HG02678 (cell line): ENCODE measurements around the gene KMT2C.

ENCODE experiments used
- ATAC-seq: cut with Tn5 transposase; IDR thresholded peaks from one replicate; pipeline ENCODE4 v1.9.1; 2021; ENCODE audit warnings: mild to moderate bottlenecking, moderate library complexity; ENCODE audit not compliant: unreplicated experiment

Gene KMT2C

DNA sequence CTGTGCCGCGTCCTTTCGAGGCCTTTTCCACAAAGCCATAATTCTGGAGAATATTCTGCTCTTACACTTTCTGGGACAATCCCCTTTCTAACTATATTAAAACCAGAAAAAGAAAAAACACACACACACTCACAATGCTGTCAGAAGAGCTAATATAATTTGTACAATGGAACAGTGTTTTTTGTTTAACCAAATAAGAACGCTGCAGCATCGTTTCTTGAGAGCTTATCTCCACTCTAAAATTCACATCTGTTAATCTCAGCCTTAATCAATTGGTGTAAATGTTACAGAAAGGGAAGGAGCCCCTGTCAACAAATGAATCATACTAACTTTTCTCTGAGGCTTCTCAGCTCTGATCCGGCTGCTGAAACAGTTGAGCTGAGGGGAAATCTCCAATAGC, 286.4 kb downstream of the KMT2C start:
- ATAC-seq = no peak

DNA sequence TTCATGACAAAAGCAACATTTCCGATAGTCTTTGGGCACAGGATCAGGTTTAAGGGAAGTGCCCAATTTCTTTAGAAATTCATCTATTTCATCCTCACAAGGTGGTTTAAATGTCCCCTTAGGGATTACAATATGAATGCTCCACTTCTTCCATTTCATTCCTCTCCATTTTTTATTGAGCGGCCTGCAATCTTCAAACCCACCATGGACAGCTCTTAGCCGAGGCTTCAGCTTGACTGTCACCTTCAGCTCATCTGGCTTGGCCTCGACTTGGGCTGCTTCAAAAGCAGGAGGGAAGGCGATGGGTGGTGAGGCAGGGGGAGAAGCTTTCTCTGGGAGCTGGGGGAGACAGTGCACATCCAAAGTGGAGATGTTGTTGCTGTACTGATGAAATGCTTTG, 287.1 kb downstream of the KMT2C start:
- no peak for ATAC-seq

GRCh38 chr7:152145853-152146466, 289.8 kb downstream of the KMT2C start:
- no peak for ATAC-seq

DNA sequence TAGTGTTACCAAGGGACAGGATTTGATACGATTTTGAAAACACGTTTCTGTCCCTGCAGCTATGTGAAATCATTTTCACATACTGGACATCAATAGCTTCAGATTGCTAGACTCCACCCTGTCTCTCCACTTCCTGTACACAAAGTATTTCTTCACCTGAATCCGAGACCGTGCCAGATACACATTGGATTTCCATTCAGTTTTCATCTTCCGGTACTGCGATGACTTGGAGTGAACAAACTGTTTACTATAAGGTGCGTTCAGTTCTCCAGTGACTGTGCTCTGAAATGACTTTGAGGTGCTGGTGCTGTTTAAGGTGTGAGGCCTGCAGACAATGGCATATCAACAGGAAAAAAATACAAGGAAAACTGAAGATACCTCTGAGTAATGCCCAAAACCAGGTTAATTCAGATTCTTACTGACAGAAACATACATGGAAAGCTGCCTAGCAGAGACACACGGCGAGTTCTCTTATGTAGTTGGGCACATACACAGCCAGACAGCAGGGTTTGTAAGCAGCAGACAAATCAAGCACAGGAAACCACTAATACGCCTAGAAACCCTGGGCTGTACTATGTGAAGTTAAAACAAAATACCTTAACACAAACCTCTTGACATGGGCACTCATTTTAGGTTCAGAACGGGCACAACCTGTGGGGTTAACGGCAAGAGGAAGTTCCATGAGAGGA, 291.1 kb downstream of the KMT2C start:
- ATAC-seq = no peak

DNA sequence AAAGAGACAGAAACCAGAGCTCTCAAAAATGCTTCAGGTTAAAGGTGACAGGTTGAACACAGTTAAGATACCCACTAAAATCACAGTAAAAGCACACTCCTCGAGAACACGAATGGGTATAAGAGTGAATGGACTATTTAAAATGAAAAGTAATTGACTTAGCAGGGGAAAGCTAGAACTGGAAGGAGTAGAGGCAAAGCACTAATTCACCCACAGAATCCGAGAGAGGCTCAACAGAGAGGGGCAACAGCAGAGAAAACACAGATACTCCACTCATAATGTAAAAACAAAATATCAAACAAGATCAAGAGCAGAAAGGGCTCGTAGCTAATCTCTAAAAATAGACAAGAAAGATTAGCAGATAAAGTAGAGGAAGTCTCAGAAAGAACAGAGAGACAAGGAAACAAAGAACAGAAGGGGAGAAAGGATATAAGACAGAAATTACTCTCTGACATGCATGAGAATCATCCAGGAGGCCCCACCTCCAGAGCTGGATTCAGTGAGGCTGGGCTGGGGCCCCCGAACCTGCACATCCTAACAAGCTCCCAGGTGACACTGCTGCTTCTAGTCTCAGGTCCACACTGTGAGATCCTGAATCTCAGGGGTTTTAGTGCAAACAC, 292.7 kb downstream of the KMT2C start:
- ATAC-seq = no peak

- no peak for ATAC-seq
Observed at GRCh38 chr7:152140560-152140959, 295.2 kb downstream of the KMT2C start.

DNA sequence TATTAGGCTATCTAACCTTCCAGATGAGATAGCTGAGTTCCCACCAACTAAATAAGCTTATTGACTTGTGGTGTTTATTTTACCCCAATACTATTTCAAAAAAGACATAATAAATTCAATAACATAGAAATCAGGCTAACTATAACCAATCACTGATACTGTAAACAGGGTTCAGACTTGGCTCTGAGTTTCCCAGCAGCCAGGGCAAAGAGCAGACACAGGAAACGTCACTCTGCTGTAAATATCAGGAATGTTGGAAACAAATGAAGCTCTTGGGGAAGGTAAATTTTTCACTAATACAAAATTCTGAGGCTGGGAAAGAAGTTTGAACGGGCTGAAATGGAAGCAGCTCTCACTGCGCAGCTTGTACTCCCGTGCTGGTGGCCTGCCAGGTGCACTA, 295.7 kb downstream of the KMT2C start:
- ATAC-seq = no peak

DNA sequence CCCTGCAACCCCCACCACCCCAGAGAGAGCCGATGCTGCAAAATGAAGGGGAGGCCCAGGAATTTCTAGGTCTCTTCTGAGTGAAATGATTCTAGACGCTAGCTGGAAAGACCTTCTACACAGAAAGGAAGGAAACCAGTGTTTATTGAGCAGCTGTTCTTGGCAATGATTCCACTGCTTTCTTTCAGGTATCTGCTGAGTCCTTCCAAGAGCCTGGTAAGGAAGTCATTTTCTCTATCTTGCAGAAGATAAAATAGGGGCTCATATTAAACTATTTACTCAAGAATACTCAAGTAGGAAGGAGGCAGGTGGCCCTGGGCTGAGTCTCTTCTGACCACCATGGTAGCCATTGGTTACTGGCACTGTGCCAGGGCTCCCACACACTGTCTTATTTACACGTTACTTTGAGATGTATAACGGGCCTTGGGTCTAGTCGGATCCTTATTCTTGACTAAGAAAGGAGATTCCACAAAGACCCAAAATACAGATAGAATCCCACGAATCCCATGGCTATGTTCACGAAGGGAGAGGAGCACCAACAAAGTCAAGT, 298.3 kb downstream of the KMT2C start:
- no peak for ATAC-seq

DNA sequence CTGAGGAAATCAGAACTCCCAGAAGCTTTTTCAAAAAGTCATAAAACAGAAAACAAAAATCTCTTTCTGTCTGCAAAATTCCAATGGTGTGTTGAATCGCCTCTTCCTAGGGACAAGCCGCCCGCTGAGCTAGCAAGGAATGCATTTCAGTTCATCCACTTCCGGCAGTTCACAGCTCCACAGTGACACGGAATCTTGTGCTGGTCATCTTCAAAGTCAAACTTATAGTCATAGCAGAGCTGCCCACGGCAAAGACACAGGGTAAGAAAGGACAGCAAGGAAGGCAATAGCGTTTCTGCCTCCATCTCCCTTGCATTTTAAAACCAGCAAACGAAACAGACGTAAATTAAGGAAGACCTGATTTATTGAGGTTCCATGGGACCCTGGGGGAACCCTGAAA, 299.1 kb downstream of the KMT2C start:
- ATAC-seq = no peak

DNA sequence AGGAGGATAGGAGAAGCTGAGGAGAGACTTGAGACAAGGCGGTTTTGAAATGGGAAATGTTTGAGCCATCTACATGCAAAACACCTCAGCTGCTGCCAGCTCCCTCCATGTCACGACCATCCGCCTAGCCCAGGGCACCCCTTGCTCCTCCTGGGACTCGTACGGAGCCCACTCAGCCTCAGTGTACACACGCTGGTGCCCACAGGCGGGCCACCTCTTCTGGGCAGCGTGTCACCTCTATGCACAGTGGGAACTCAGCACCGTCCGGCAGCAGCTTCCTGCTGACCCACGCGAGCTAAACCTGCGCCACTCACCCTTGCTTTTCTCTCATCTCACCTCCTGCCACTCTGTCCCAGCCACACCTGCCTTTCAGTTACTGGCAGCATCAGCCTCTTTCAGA, 302.0 kb downstream of the KMT2C start:
- ATAC-seq = no peak

DNA sequence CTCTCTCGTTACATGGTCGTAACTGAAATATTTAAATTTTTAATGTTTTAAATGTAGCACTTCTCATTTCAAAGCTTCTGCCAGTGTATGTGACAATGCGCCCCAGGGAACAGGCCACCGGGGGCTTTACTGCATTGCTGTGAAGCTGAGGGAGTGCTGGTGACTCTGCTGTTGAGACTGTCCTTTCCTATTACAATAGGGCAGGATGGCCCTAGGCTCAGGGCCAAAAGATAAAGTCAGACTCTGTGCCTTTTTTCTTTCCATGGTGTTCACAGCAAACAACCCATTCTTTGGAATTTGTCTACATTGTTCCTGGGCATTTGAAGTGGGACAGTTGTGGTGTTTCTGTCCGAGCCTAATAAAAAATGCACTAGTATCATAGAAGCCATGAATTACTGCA, 303.0 kb downstream of the KMT2C start:
- ATAC-seq = no peak

DNA sequence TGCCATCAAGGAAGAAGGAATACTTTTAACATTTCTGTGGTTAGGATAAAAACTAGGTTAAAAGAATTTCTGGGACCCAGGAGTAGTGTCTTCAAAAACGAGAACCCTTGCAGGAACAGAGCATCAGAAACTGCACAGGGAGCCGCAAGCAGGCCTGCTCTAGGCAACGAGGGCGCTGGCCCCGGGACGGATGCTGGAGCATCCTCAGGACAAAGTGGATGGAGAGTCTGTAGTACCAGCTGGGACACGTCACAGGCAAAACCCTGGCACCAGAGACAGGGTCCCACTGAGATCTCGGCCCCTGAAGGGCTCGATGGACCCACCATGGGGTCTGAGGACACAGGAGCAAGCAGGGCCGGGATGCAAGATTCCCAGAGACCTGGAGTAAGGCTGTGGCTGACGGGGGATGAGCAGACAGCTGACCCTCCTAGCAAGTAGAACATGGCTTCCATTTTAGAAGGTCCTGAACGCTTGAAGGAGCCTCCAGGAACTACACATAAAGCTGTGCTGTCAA, 303.8 kb downstream of the KMT2C start:
- no peak for ATAC-seq

GRCh38 chr7:152130658-152131590, 304.9 kb downstream of the KMT2C start:
- ATAC-seq = no peak

DNA sequence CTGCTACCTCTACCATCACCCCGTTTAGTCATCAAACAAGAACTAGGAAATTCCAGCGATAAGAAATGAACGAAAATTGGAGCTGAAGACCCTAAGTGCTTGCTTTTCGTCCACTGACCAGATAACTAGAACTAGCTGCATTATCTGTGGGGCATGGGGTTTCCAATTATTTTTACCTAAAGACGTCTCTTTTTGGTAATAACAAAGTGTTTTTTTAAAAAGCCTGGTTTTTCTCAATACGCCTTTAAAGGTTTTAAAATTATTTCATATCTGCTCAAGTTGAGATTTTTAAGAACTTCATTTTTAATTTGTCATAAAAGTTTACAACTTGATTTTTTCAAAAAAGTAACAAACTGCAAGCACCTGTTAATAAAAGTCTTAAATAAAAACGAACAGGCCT, 306.1 kb downstream of the KMT2C start:
- no peak for ATAC-seq

DNA sequence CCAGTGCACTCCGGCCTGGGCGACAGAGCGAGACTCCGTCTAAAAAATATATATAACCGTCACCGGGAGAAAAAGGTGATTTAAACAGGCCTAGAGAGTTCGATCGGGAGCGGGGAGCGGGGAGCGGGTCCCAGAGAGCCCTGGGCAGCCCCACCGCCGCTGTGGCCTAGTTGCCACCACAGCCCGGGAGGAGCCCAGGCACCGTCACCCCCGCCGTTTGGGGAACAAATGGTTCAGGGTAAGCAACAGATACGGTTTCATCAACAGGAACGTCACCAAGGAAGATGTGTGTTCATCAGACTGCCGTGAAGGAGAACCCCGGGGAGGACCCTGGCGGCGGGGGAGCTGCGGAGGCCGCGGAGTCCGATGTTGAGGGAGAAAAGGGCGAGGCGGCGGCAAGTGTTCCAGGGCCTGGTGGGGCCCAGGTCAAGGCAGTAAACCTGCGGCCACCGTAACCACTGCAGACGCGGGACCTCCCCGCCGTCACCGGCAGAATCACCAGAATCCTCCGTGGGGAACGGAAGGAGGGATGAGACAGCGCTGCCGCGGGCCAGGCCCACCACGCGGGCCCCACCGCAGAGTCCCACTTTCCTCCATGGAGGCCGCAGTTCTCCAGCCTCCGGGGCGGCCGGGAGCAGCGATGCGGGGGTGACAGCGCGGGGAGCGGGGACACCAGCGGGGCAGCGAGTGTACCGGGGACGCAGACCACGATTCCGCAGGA, 306.9 kb downstream of the KMT2C start:
- no peak for ATAC-seq

GRCh38 chr7:152128252-152128651, 307.6 kb downstream of the KMT2C start:
- ATAC-seq = no peak

GRCh38 chr7:152127229-152127628, 308.6 kb downstream of the KMT2C start:
- ATAC-seq = no peak

GRCh38 chr7:152126741-152127140, 309.1 kb downstream of the KMT2C start:
- ATAC-seq = no peak

- no peak for ATAC-seq
Observed at GRCh38 chr7:152122540-152122939, 313.3 kb downstream of the KMT2C start.

DNA sequence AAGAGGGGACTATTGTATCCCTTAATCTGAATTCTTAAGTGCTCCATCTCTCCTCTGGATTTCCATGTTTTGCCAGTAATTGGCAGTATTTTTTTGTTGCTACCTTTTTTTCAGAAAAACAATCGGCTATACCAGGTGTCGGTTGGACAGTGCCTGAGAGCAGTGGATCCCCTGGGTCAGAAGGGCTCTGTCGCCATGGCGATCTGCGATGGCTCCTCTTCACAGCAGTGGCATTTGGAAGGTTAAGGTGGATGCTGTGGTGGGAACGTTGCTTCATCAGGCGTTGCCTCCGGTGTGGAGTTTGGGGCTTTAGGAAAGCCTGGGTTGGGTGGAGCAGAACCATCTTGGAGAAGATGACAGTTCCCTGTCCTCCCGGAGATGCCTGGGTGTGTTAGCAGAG, 314.4 kb downstream of the KMT2C start:
- ATAC-seq = no peak
